ENCODE results near the gene MRPL12.

DNA sequence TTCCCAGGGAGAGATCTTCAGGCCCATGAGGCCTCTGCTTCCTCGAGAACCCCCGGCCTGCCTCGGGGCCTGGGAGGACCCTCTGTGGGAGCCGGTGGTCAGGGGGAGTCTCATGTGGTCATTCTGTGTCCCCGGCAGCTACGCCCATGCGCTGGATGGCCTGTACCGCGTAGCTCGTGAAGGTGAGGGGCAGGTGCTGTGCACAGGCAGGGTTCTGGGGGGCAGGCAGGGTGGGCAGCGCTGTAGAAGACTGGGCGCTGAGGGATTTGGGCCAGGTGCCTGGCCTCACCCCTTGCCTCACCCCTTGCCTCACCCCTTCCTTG lies 13.5 kb downstream of the MRPL12 start:
- TF ChIP-seq CTCF (IDR thresholded peaks at IDR 0.05): no peak
- TF ChIP-seq POLR2A (IDR thresholded peaks at IDR 0.05): no peak
- no peak for TF ChIP-seq POLR2AphosphoS5 (IDR thresholded peaks at IDR 0.05)

Data from breast epithelium (tissue), 3 donors.